B cell (primary cell): ENCODE measurements around the gene CLDN24.

Experiments
- CTCF ChIP-seq: fragments of 200-600 bp; IDR thresholded peaks from one replicate; pipeline ENCODE4 v1.8.0; 2022; ENCODE audit warnings: antibody characterized with exemption, mild to moderate bottlenecking
- EZH2 ChIP-seq: IDR thresholded peaks from 2 replicates; pipeline ENCODE4 v1.6.1; 2012; ENCODE audit warnings: borderline replicate concordance, low read depth, mild to moderate bottlenecking, moderate library complexity, low read length; ENCODE audit not compliant: insufficient read depth, poor library complexity, severe bottlenecking

GRCh38 chr4:183288955-183289354 is 33.3 kb downstream of the CLDN24 start:
- TF ChIP-seq CTCF (no peak), EZH2 (no peak)
